CD4-positive, alpha-beta T cell (primary cell): Measurements from ENCODE around the gene MIDN. TPM values are rescaled to one million over a fixed set of nuclear protein-coding genes. Genes with fewer than 3 reads are reported as not detected.

Source experiments
- ATAC-seq: fragments of 200-7000 bp; cut with Tn5 transposase; one replicate; pipeline ENCODE4 v1.10.0; 2022; ENCODE audit warnings: mild to moderate bottlenecking; ENCODE audit not compliant: poor library complexity
- CTCF ChIA-PET: fragments of 350-600 bp; sonication (Branson Sonifier 250); formaldehyde crosslinking; loops from one replicate; lab custom pipeline; 2021; ENCODE audit warnings: antibody characterized with exemption, inconsistent platforms; lab: Charles Lee
- POLR2A ChIA-PET: fragments of 350-600 bp; sonication (Branson Sonifier 250); formaldehyde crosslinking; loops from one replicate; lab custom pipeline; 2021; ENCODE audit warnings: antibody characterized with exemption, inconsistent platforms; lab: Charles Lee
- DNase-seq, 14 experiments: peaks; one replicate each; pipeline ENCODE4 v3.0.0-alpha.2; 2013 to 2020; ENCODE audit warnings: mixed read lengths in 2 of 14
- H3K27ac ChIP-seq, 2 donors: one replicate each; pipeline versions ENCODE4 v1.5.1 to v1.7.0; 2013; ENCODE audit warnings: low read length in 2 of 2, low read depth in 1 of 2, mild to moderate bottlenecking in 1 of 2
- H3K27me3 ChIP-seq, 2 experiments: 1 replicate in 1 of 2; 2 replicates in 1 of 2; pipeline versions ENCODE4 v1.6.1 to v1.7.0; 2013; ENCODE audit warnings: low read length in 2 of 2, control low read depth in 1 of 2, mild to moderate bottlenecking in 1 of 2, moderate library complexity in 1 of 2; ENCODE audit not compliant: insufficient read depth in 2 of 2, control insufficient read depth in 1 of 2
- H3K36me3 ChIP-seq: one replicate; pipeline ENCODE4 v1.6.1; 2013; ENCODE audit warnings: low read length, control low read depth; ENCODE audit not compliant: insufficient read depth
- H3K4me1 ChIP-seq: one replicate; pipeline ENCODE4 v1.6.1; 2013; ENCODE audit warnings: low read length, control low read depth; ENCODE audit not compliant: insufficient read depth
- H3K4me3 ChIP-seq: one replicate; pipeline ENCODE4 v1.5.1; 2013; ENCODE audit warnings: mild to moderate bottlenecking, low read length, moderate library complexity
- H3K9me3 ChIP-seq, 2 experiments: 1 replicate in 1 of 2; 2 replicates in 1 of 2; pipeline versions ENCODE4 v1.6.1 to v1.7.0; 2013; ENCODE audit warnings: low read length in 2 of 2, mild to moderate bottlenecking in 2 of 2, control low read depth in 1 of 2, moderate library complexity in 1 of 2; ENCODE audit not compliant: control insufficient read depth in 1 of 2, insufficient read depth in 1 of 2
- H3K27ac Mint-ChIP-seq: one replicate; pipeline ENCODE4 v1.8.0; 2020; ENCODE audit warnings: mixed read lengths
- H3K27me3 Mint-ChIP-seq: one replicate; pipeline ENCODE4 v1.8.0; 2021; ENCODE audit warnings: mixed read lengths
- H3K36me3 Mint-ChIP-seq: one replicate; pipeline ENCODE4 v1.8.0; 2021; ENCODE audit warnings: low read depth, mixed read lengths
- H3K4me1 Mint-ChIP-seq: one replicate; pipeline ENCODE4 v1.8.0; 2021; ENCODE audit warnings: low read depth, mixed read lengths
- H3K4me3 Mint-ChIP-seq: one replicate; pipeline ENCODE4 v1.8.0; 2020; ENCODE audit warnings: mild to moderate bottlenecking, mixed read lengths
- H3K9me3 Mint-ChIP-seq: one replicate; pipeline ENCODE4 v1.8.0; 2020; ENCODE audit warnings: mixed read lengths
- intact Hi-C, 2 experiments: fragments of 100-400 bp; cut with DNase I in 1 of 2; cut with micrococcal nuclease in 1 of 2; formaldehyde crosslinking; loops; one replicate each; pipeline versions ENCODE4 v1.15.1 to v1.9.0; 2023 to 2025; cut with DNase I, micrococcal nuclease
- total RNA-seq, 174 experiments: library from RNA in 2 of 174; stranded (reverse) in 2 of 174; gene quantifications; one replicate each; pipeline ENCODE4 v1.2.3 and lab custom pipeline; 2021 to 2026
- TF ChIP-seq, protein P1 (sequence below): fragments of 200-600 bp; IDR thresholded peaks from one replicate; pipeline ENCODE4 v1.8.0; 2022; ENCODE audit warnings: antibody characterized with exemption, mild to moderate bottlenecking

The MIDN gene
- total RNA-seq, 2 experiments from 2014 or later = 214 to 228 TPM

GRCh38 chr19:1299801-1300200 is 51.4 kb downstream of the MIDN start:
- Histone ChIP-seq H3K36me3 (no peaks in the 10 kb centered on the region), H3K9me3 (peaks cover 0 to 8% of the 10 kb centered on the region in 2 experiments), H3K27ac (no peak overlapping the region), H3K27me3 (peaks cover 3 to 7% of the 10 kb centered on the region in 2 experiments), H3K4me1 (peaks cover 13% of the 10 kb centered on the region), H3K4me3 (no peak overlapping the region)
- ChIA-PET CTCF (no interaction called here), POLR2A (no interaction called here)
- Mint-ChIP-seq H3K4me1 (no peaks in the 10 kb centered on the region), H3K27me3 (peaks cover 13% of the 10 kb centered on the region), H3K27ac (no peak overlapping the region), H3K4me3 (no peak overlapping the region), H3K36me3 (no peaks in the 10 kb centered on the region), H3K9me3 (no peaks in the 10 kb centered on the region)
- intact Hi-C loops = no loop called here
- ATAC-seq (no peak), DNase-seq (peak in 1 of 14 experiments; percentile 27)
- TF ChIP-seq, protein P1, sequence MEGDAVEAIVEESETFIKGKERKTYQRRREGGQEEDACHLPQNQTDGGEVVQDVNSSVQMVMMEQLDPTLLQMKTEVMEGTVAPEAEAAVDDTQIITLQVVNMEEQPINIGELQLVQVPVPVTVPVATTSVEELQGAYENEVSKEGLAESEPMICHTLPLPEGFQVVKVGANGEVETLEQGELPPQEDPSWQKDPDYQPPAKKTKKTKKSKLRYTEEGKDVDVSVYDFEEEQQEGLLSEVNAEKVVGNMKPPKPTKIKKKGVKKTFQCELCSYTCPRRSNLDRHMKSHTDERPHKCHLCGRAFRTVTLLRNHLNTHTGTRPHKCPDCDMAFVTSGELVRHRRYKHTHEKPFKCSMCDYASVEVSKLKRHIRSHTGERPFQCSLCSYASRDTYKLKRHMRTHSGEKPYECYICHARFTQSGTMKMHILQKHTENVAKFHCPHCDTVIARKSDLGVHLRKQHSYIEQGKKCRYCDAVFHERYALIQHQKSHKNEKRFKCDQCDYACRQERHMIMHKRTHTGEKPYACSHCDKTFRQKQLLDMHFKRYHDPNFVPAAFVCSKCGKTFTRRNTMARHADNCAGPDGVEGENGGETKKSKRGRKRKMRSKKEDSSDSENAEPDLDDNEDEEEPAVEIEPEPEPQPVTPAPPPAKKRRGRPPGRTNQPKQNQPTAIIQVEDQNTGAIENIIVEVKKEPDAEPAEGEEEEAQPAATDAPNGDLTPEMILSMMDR = no peak

GRCh38 chr19:1300744-1301490 is 52.5 kb downstream of the MIDN start:
- Mint-ChIP-seq H3K4me1 (no peaks in the 10 kb centered on the region), H3K27ac (no peak overlapping the region), H3K36me3 (no peaks in the 10 kb centered on the region), H3K27me3 (peaks cover 12% of the 10 kb centered on the region), H3K4me3 (no peak overlapping the region), H3K9me3 (no peaks in the 10 kb centered on the region)
- ChIA-PET POLR2A (no interaction called here), CTCF (no interaction called here)
- H3K27me3 ChIP-seq = no peaks in the 10 kb centered on the region
- DNase-seq (no peak), ATAC-seq (no peak)
- H3K27ac ChIP-seq = no peak overlapping the region
- TF ChIP-seq, protein P1 = no peak
- peaks cover 3% of the 10 kb centered on the region for H3K4me1 ChIP-seq
- H3K36me3 ChIP-seq = no peaks in the 10 kb centered on the region
- peaks cover 0 to 8% of the 10 kb centered on the region in 2 experiments for H3K9me3 ChIP-seq
- H3K4me3 ChIP-seq = no peak overlapping the region
- intact Hi-C loops = no loop called here

DNA sequence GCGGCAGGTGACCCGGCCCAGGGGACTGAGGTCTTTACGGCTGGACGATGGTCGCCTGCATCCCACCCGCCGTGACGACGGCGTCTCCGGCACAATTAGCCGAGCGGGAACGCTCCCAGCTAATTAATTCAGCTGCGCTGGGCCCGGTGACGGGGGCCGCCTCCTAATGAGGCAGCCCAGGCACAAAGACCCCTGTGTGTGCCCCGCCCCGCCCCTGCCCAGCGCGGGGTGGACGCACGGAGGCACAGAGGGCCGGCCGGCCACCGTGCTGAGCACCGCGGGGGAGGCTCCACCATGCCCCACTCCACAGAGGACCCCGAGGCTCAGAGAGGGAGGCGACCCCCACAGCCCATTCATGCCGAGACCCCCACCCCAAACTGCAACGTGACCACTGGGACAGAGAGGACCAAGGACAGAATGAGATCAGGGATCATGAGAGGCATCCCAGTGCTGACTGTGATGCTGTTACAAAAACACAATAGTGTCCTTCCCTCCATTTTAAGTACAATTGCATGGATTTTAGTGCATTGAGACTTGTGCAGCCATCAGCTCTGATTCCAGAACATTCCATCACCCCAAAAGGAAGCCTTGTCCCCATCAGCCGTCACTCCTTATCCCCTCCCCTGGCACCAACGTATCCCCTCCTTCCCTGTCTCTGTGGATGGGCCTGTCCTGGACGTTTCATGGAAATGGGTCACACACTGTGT is 54.3 kb downstream of the MIDN start:
- POLR2A ChIA-PET = interaction anchor here (0.9 kb wide), 1 partner anchor 28 kb away, joined by 3 read pairs; the partner anchor contains the start of gene FAM174C
- no peaks in the 10 kb centered on the region for H3K36me3 ChIP-seq
- ATAC-seq (no peak), DNase-seq (no peak)
- Mint-ChIP-seq H3K4me3 (no peak overlapping the region), H3K27me3 (peaks cover 4% of the 10 kb centered on the region), H3K4me1 (no peaks in the 10 kb centered on the region), H3K9me3 (no peaks in the 10 kb centered on the region), H3K27ac (no peak overlapping the region), H3K36me3 (no peaks in the 10 kb centered on the region)
- no peaks in the 10 kb centered on the region for H3K27me3 ChIP-seq
- no peaks in the 10 kb centered on the region for H3K9me3 ChIP-seq
- H3K4me1 ChIP-seq = no peaks in the 10 kb centered on the region
- no peak overlapping the region for H3K4me3 ChIP-seq
- CTCF ChIA-PET = no interaction called here
- intact Hi-C loops = no loop called here
- no peak overlapping the region for H3K27ac ChIP-seq
- TF ChIP-seq, protein P1 = no peak
